ENCODE results near the gene ENOX1.
"Not testable (repeated sequence)": the region's sequence is repeated elsewhere in the genome, so short reads cannot be mapped to it uniquely, and the experiment has no call there.

The ENOX1 gene

GRCh38 chr13:43416408-43416807 is 370.4 kb downstream of the ENOX1 start:
- FAIRE-seq, result not testable (repeated sequence)

GRCh38 chr13:43415903-43416391 is 370.8 kb downstream of the ENOX1 start:
- not testable (repeated sequence) for FAIRE-seq

- FAIRE-seq, result no peak
Observed at GRCh38 chr13:43414111-43414510, 372.7 kb downstream of the ENOX1 start.

GRCh38 chr13:43411741-43412140 is 375.0 kb downstream of the ENOX1 start:
- FAIRE-seq, result no peak

GRCh38 chr13:43411211-43411610 is 375.6 kb downstream of the ENOX1 start:
- no peak for FAIRE-seq

GRCh38 chr13:43408274-43408673 is 378.5 kb downstream of the ENOX1 start:
- no peak for FAIRE-seq

- no peak for FAIRE-seq
Observed at GRCh38 chr13:43407023-43407581, 379.7 kb downstream of the ENOX1 start.

GRCh38 chr13:43405457-43405856 is 381.3 kb downstream of the ENOX1 start:
- no peak for FAIRE-seq

- no peak for FAIRE-seq
Observed at GRCh38 chr13:43402380-43402779, 384.4 kb downstream of the ENOX1 start.

GRCh38 chr13:43401361-43401760 is 385.4 kb downstream of the ENOX1 start:
- no peak for FAIRE-seq

GRCh38 chr13:43397111-43397510 is 389.7 kb downstream of the ENOX1 start:
- FAIRE-seq, result no peak

- FAIRE-seq, result no peak
Observed at GRCh38 chr13:43391036-43391435, 395.7 kb downstream of the ENOX1 start.

- no peak for FAIRE-seq
Observed at GRCh38 chr13:43390619-43391018, 396.2 kb downstream of the ENOX1 start.

- FAIRE-seq, result no peak
Observed at GRCh38 chr13:43389983-43390382, 396.8 kb downstream of the ENOX1 start.

- no peak for FAIRE-seq
Observed at GRCh38 chr13:43389573-43389972, 397.2 kb downstream of the ENOX1 start.

GRCh38 chr13:43388282-43389034 is 398.3 kb downstream of the ENOX1 start:
- FAIRE-seq, result peak; percentile 99

- FAIRE-seq, result no peak
Observed at GRCh38 chr13:43387880-43388279, 398.9 kb downstream of the ENOX1 start.

GRCh38 chr13:43383498-43384165 is 403.1 kb downstream of the ENOX1 start:
- no peak for FAIRE-seq

GRCh38 chr13:43379738-43380137 is 407.0 kb downstream of the ENOX1 start:
- FAIRE-seq, result peak; percentile 76

- FAIRE-seq, result no peak
Observed at GRCh38 chr13:43377973-43378372, 408.8 kb downstream of the ENOX1 start.

GRCh38 chr13:43377149-43377548 is 409.6 kb downstream of the ENOX1 start:
- FAIRE-seq, result no peak

GRCh38 chr13:43376596-43376995 is 410.2 kb downstream of the ENOX1 start:
- FAIRE-seq, result no peak

- FAIRE-seq, result no peak
Observed at GRCh38 chr13:43375797-43376465, 410.8 kb downstream of the ENOX1 start.
